HL-60 (cell line): Measurements from ENCODE around the gene NLRP4.

Source experiments
- DNase-seq, 2 experiments: peaks; one replicate each; pipeline ENCODE4 v3.0.0-alpha.2; 2010 to 2020; ENCODE audit warnings: low read depth in 1 of 2, low spot score in 1 of 2
- H3K27ac ChIP-seq: fragments of 250-450 bp; sonication (Bioruptor Pico); replicated peaks from 2 replicates; pipeline ENCODE4 v1.5.1; 2020; ENCODE audit warnings: mild to moderate bottlenecking, moderate library complexity
- H3K27me3 ChIP-seq: fragments of 250-450 bp; sonication (Bioruptor Pico); 2 replicates; pipeline ENCODE4 v1.5.1; 2021; ENCODE audit warnings: mild to moderate bottlenecking, moderate library complexity; ENCODE audit not compliant: insufficient read depth, poor library complexity, severe bottlenecking
- H3K4me3 ChIP-seq: replicated peaks from 2 replicates; pipeline ENCODE4 v1.5.1; 2011; ENCODE audit warnings: mild to moderate bottlenecking, control low read depth, low read length; ENCODE audit not compliant: insufficient read depth
- CTCF ChIP-seq: IDR thresholded peaks from one replicate; pipeline ENCODE4 v1.5.1; 2011; ENCODE audit warnings: low read length, control low read depth, inconsistent platforms; ENCODE audit not compliant: insufficient read depth
- GABPA ChIP-seq: IDR thresholded peaks from 2 replicates; pipeline ENCODE4 v1.6.1; 2012; ENCODE audit warnings: low read depth
- POLR2AphosphoS5 ChIP-seq: IDR thresholded peaks from 2 replicates; pipeline ENCODE4 v1.6.1; 2012; ENCODE audit warnings: low read depth
- REST ChIP-seq: IDR thresholded peaks from 2 replicates; pipeline ENCODE4 v1.6.1; 2012; ENCODE audit warnings: low read depth; ENCODE audit not compliant: insufficient replicate concordance
- SPI1 ChIP-seq: IDR thresholded peaks from 2 replicates; pipeline ENCODE4 v1.6.1; 2012; ENCODE audit warnings: low read depth, mild to moderate bottlenecking, borderline replicate concordance

The NLRP4 gene

GRCh38 chr19:55857974-55858373, 21.6 kb downstream of the NLRP4 start:
- TF ChIP-seq GABPA: no peak
- TF ChIP-seq REST: no peak
- no peak for TF ChIP-seq SPI1
- TF ChIP-seq CTCF: no peak
- TF ChIP-seq POLR2AphosphoS5: no peak
- Histone ChIP-seq H3K4me3 (no peak overlapping the region), H3K27ac (no peak overlapping the region), H3K27me3 (no peaks in the 10 kb centered on the region)
- no peak for DNase-seq

GRCh38 chr19:55858401-55858800, 22.1 kb downstream of the NLRP4 start:
- DNase-seq: no peak
- Histone ChIP-seq H3K27me3 (no peaks in the 10 kb centered on the region), H3K4me3 (no peak overlapping the region), H3K27ac (no peak overlapping the region)
- TF ChIP-seq SPI1 (no peak), POLR2AphosphoS5 (no peak), CTCF (no peak), REST (no peak), GABPA (no peak)

GRCh38 chr19:55858969-55859368, 22.6 kb downstream of the NLRP4 start:
- no peak for DNase-seq
- no peak overlapping the region for H3K27ac ChIP-seq
- no peak overlapping the region for H3K4me3 ChIP-seq
- no peaks in the 10 kb centered on the region for H3K27me3 ChIP-seq
- TF ChIP-seq POLR2AphosphoS5 (no peak), CTCF (no peak), REST (no peak), SPI1 (no peak), GABPA (no peak)
